ENCODE data around the gene FIG4. TPM values are rescaled to one million over a fixed set of nuclear protein-coding genes. Genes with fewer than 3 reads are reported as not detected.

The FIG4 gene
- total and polyA plus RNA-seq, 2 of the 4 experiments (the other 2 are of a cell fraction), result 12.1 to 15.4 TPM

GRCh38 chr6:109853951-109854350 is 162.9 kb downstream of the FIG4 start:
- Histone ChIP-seq H3K9me1 (ENCODE audit: insufficient read depth, low read length) (no peaks in the 10 kb centered on the region), H4K20me1 (ENCODE audit: insufficient read depth, low read length) (no peaks in the 10 kb centered on the region), H4K91ac (ENCODE audit: insufficient read depth, low read depth, low read length) (no peak overlapping the region), H3K4me3 (ENCODE audit: insufficient read depth, low read depth, low read length) (no peak overlapping the region), H2BK15ac (ENCODE audit: low read depth, low read length) (no peak overlapping the region), H3K14ac (replicated peaks; ENCODE audit: low read depth, low read length) (no peak overlapping the region), H3K79me1 (ENCODE audit: low read depth in 1 of 2, low read length in 2 of 2) (no peaks in the 10 kb centered on the region), H3K9ac (ENCODE audit: low read depth, low read length) (no peak overlapping the region), H2BK20ac (ENCODE audit: low read depth, low read length) (no peak overlapping the region), H4K8ac (ENCODE audit: low read depth in 2 of 2, low read length in 2 of 2) (no peak overlapping the region), H3K9me3 (ENCODE audit: control insufficient read depth, insufficient read depth, low read length) (no peaks in the 10 kb centered on the region), H3K4ac (ENCODE audit: low read depth, low read length) (no peak overlapping the region), H3K4me1 (ENCODE audit: control insufficient read depth, insufficient read depth, low read length) (no peaks in the 10 kb centered on the region), H3K27ac (ENCODE audit: insufficient read depth, low read length) (no peak overlapping the region), H3K36me3 (ENCODE audit: control insufficient read depth, insufficient read depth, low read length) (no peaks in the 10 kb centered on the region), H4K5ac (ENCODE audit: low read depth, low read length) (no peak overlapping the region), H3K4me2 (ENCODE audit: low read depth, low read length) (no peak overlapping the region), H3K23ac (ENCODE audit: low read depth, low read length) (no peak overlapping the region), H2AFZ (replicated peaks; ENCODE audit: low read length, poor library complexity) (no peak overlapping the region), H3K56ac (ENCODE audit: extremely low read depth, insufficient read depth, low read length) (no peak overlapping the region), H3K18ac (ENCODE audit: low read depth, low read length) (no peak overlapping the region), H2AK9ac (replicated peaks; ENCODE audit: low read depth, low read length, poor library complexity) (no peak overlapping the region), H2BK120ac (ENCODE audit: low read depth, low read length) (no peak overlapping the region), H2AK5ac (ENCODE audit: low read depth, low read length) (no peak overlapping the region), H2BK5ac (ENCODE audit: low read depth, low read length, poor library complexity, severe bottlenecking) (no peak overlapping the region), H3K27me3 (ENCODE audit: control insufficient read depth, insufficient read depth, low read length) (peaks cover 4% of the 10 kb centered on the region; the same call in 1 of the 2 replicates)
- ATAC-seq (ENCODE audit: low read depth) (no peak), DNase-seq (no peak)
- in situ Hi-C loops (cut with MboI; ENCODE audit: low sequenced_read_pairs), result no loop called here
- dilution Hi-C loops (cut with HindIII; ENCODE audit: low sequenced_read_pairs, unreplicated experiment), result no loop called here
- ChIA-PET CTCF (no interaction called here), POLR2A (ENCODE audit: unreplicated experiment) (no interaction called here)
- TF ChIP-seq MAFK (IDR thresholded peaks at IDR 0.05; ENCODE audit: low read depth, low read length), result no peak
- TF ChIP-seq ELK1 (IDR thresholded peaks at IDR 0.05; ENCODE audit: borderline replicate concordance, low read depth, low read length), result no peak
- TF ChIP-seq CHD1 (IDR thresholded peaks at IDR 0.05; ENCODE audit: low read depth, low read length), result no peak
- TF ChIP-seq USF2 (IDR thresholded peaks at IDR 0.05; ENCODE audit: low read depth, low read length), result no peak
- TF ChIP-seq CEBPB (IDR thresholded peaks at IDR 0.05; ENCODE audit: low read depth, low read length), result no peak
- TF ChIP-seq POLR2A (IDR thresholded peaks at IDR 0.05; ENCODE audit: low read depth, low read length), result no peak
- TF ChIP-seq NFE2L2 (IDR thresholded peaks at IDR 0.05; ENCODE audit: low read depth, low read length), result no peak
- no peak for TF ChIP-seq SMC3 (IDR thresholded peaks at IDR 0.05; ENCODE audit: low read depth, low read length)
- no peak for TF ChIP-seq MXI1 (IDR thresholded peaks at IDR 0.05; ENCODE audit: borderline replicate concordance, low read depth, low read length)
- TF ChIP-seq CTCF (conservative IDR thresholded peaks at IDR 0.05; ENCODE audit: low read depth, low read length), result no peak
- TF ChIP-seq RFX5 (IDR thresholded peaks at IDR 0.05; ENCODE audit: low read depth, low read length), result no peak
- no peak for TF ChIP-seq RCOR1 (IDR thresholded peaks at IDR 0.05; ENCODE audit: insufficient replicate concordance, low read length)
- TF ChIP-seq BHLHE40 (IDR thresholded peaks at IDR 0.05; ENCODE audit: low read depth, low read length), result no peak
- no peak for TF ChIP-seq RAD21 (IDR thresholded peaks at IDR 0.05; ENCODE audit: low read length)
- no peak for TF ChIP-seq FOS (IDR thresholded peaks at IDR 0.05; ENCODE audit: low read depth, low read length)
- 75% methylated on average over 2 of the region's 2 CpGs; no CpG with 5 or more reads in 1 of the 2 experiments for WGBS, 2 experiments (ENCODE audit: extremely low coverage in 2 of 2, insufficient read length in 1 of 2)
- intact Hi-C loops (cut with micrococcal nuclease), result no loop called here
- BruUV-seq (replicated peaks), result no TSS peak
